AG20443 (cell line): Measurements from ENCODE around the gene FBXW4.
"Not testable (repeated sequence)": the region's sequence is repeated elsewhere in the genome, so short reads cannot be mapped to it uniquely, and the experiment has no call there.

Experiments used
- DNase-seq: peaks from one replicate; pipeline ENCODE4 v3.0.0; 2012; ENCODE audit warnings: low spot score, mixed read lengths

Gene FBXW4

GRCh38 chr10:101655570-101655969 is 39.4 kb downstream of the FBXW4 start:
- DNase-seq, result peak; percentile 67

- DNase-seq, result no peak
Measured at GRCh38 chr10:101653536-101653935, 41.4 kb downstream of the FBXW4 start.

GRCh38 chr10:101651336-101651735 is 43.6 kb downstream of the FBXW4 start:
- DNase-seq, result no peak

GRCh38 chr10:101650863-101651262 is 44.1 kb downstream of the FBXW4 start:
- no peak for DNase-seq

- DNase-seq, result no peak
Measured at GRCh38 chr10:101649525-101650085, 45.4 kb downstream of the FBXW4 start.

GRCh38 chr10:101647255-101647654 is 47.7 kb downstream of the FBXW4 start:
- DNase-seq, result no peak

GRCh38 chr10:101646364-101646763 is 48.6 kb downstream of the FBXW4 start:
- no peak for DNase-seq

GRCh38 chr10:101645659-101646058 is 49.3 kb downstream of the FBXW4 start:
- no peak for DNase-seq

- DNase-seq, result no peak
Measured at GRCh38 chr10:101644002-101644401, 51.0 kb downstream of the FBXW4 start.

- no peak for DNase-seq
Measured at GRCh38 chr10:101643546-101643945, 51.4 kb downstream of the FBXW4 start.

GRCh38 chr10:101639141-101639900 is 55.6 kb downstream of the FBXW4 start:
- DNase-seq, result no peak

- not testable (repeated sequence) for DNase-seq
Measured at GRCh38 chr10:101633510-101633909, 61.5 kb downstream of the FBXW4 start.

GRCh38 chr10:101631821-101632475 is 63.0 kb downstream of the FBXW4 start:
- no peak for DNase-seq

GRCh38 chr10:101630633-101630920 is 64.4 kb downstream of the FBXW4 start:
- no peak for DNase-seq

- no peak for DNase-seq
Measured at GRCh38 chr10:101629837-101630632, 64.9 kb downstream of the FBXW4 start.

GRCh38 chr10:101625821-101626412 is 69.1 kb downstream of the FBXW4 start:
- DNase-seq, result no peak

GRCh38 chr10:101624526-101625102 is 70.4 kb downstream of the FBXW4 start:
- DNase-seq, result no peak

GRCh38 chr10:101623528-101623927 is 71.4 kb downstream of the FBXW4 start:
- no peak for DNase-seq

- DNase-seq, result no peak
Measured at GRCh38 chr10:101619983-101620382, 75.0 kb downstream of the FBXW4 start.

GRCh38 chr10:101618871-101619270 is 76.1 kb downstream of the FBXW4 start:
- DNase-seq, result no peak

GRCh38 chr10:101617824-101618568 is 77.0 kb downstream of the FBXW4 start:
- DNase-seq, result no peak
